HG02642 (cell line): ENCODE results near the gene SAFB2.

Experiments used
- ATAC-seq: cut with Tn5 transposase; IDR thresholded peaks from one replicate; pipeline ENCODE4 v1.9.1; 2021; ENCODE audit warnings: mild to moderate bottlenecking; ENCODE audit not compliant: unreplicated experiment, poor library complexity

Gene SAFB2

GRCh38 chr19:5557691-5558090 lies 64.9 kb downstream of the SAFB2 start:
- no peak for ATAC-seq

DNA sequence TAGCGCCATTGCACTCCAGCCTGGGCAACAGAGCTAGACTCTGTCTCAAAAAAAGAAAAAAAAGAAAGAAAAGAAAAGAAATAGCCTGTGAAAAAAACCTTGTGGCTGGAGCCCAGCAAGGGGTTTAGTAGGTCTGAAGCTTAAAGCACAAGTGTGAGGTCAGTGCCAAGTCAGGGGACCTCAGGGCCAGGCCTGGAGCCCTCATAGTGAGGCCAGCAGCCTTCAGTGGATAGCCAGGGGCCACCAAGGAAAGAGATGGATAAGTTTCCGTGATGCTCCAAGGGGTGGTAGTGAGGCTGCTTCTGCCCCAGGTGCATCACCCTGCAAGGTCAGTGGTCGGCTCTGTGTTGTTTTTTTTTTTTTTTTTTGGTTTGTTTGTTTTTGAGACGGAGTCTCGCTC lies 67.7 kb downstream of the SAFB2 start:
- ATAC-seq: no peak

DNA sequence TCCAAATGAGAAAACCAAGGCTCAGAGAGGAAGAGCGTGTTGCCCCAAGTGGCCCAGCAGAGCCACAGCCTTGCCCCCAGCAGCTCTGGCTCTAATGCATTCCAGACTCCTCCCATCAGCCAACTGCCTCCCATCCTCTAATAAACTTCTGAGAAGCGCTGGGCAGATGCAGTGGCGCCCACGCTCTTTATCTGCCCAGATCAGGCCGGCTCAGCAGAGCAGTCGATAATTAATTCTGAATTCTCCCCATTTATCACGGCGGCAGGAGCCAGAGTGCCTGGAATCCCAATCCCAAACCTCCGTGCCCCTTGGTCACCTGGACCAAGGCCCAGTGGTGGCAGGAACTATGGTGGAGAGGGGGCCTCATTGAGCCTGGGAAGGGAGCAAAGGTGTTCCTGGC lies 68.7 kb downstream of the SAFB2 start:
- ATAC-seq: no peak

GRCh38 chr19:5547881-5548280 lies 74.7 kb downstream of the SAFB2 start:
- ATAC-seq: no peak

GRCh38 chr19:5545984-5546383 lies 76.6 kb downstream of the SAFB2 start:
- no peak for ATAC-seq

GRCh38 chr19:5545051-5545450 lies 77.5 kb downstream of the SAFB2 start:
- no peak for ATAC-seq

DNA sequence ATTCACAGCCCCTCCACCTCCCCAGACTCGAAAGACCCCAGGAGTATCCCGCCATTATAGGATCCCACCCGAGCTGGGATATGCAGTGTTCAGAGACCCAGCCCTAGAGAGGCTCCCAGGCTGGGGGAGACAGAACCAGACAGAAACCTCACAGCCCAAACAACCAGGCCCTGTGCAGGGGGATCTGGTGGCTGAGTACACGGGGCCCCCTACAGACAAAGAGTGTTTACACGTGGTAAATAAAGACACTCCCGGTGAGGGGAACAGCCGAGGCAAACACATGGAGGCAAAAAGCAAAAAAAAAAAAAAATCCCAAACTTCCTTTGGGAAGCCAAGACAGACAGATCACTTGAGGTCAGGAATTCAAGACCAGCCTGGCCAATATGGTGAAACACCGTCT lies 79.9 kb downstream of the SAFB2 start:
- no peak for ATAC-seq

DNA sequence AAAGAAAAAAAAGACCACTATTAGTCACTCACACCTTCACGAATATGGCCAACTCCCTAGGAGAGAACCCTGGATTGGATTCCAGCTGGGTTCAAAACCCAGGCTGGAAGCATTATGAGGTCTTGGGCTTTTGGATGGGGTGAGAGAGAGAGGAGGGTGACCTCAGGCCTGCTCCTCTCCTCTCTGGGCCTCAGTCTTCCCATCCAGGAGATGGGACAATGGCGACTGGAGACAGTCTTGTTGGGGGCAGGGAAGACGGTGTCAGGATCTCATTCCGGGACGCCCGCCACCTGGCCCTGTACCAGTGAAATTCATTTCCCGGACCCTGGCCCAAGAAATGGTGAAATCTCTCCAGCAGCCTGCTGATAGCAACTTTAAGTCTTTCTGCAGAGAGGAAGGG lies 81.1 kb downstream of the SAFB2 start:
- no peak for ATAC-seq

DNA sequence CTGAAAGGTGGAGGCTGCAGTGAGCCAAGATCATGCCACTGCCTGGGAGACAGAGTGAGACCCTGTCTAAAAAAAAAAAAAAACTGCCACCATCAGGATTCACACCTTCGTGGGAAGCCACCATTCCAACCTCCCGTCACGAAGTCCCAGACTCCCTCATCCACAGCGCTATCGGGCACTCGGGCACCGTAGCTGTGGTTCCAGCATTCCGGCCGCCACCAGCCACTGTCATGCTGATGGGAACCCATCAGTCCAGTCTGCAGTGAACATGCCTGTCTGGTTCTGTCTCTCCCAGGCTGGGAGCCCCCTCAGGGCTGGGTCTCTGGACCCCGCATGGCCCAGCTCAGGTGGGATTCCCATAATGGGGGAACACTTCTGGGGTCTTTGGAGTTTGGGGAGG lies 82.4 kb downstream of the SAFB2 start:
- ATAC-seq: no peak

DNA sequence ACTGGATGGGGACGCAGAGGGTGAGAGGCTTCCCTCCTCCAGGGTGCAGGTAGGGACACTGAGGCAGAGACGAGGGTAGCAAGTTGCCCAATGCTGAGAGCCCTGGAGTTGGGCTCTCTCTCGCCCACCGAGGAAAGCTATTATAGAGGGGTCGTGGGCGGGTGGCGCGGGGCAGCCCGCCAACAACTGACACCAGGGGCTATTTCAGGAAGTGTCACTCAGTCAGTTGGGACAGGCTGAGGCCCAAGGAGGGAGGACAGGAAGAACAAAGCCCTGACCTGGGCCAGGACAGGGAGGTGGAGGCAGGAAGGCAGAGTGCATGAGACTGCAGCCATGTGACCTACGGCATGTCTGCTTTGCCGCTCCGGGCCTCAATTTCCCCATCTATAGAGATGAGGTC lies 84.7 kb downstream of the SAFB2 start:
- no peak for ATAC-seq
